GM12891 (cell line): ENCODE data around the gene SPATA33.

Experiments
- PAX5 ChIP-seq: IDR thresholded peaks from 2 replicates; pipeline ENCODE4 v1.6.1; 2011; ENCODE audit warnings: low read length, moderate library complexity, mild to moderate bottlenecking; ENCODE audit not compliant: insufficient read depth, severe bottlenecking
- POLR2A ChIP-seq: IDR thresholded peaks from 2 replicates; pipeline ENCODE4 v1.6.1; 2011; ENCODE audit warnings: low read depth, low read length, control low read depth
- POLR2AphosphoS5 ChIP-seq: IDR thresholded peaks from 2 replicates; pipeline ENCODE4 v1.6.1; 2011; ENCODE audit warnings: low read depth, low read length, control low read depth
- SPI1 ChIP-seq: IDR thresholded peaks from 2 replicates; pipeline ENCODE4 v1.6.1; 2011; ENCODE audit warnings: low read depth, low read length, control low read depth
- TAF1 ChIP-seq: IDR thresholded peaks from 2 replicates; pipeline ENCODE4 v1.6.1; 2011; ENCODE audit warnings: low read depth, low read length, control low read depth

GRCh38 chr16:89707695-89708094, 50.1 kb downstream of the SPATA33 start:
- TF ChIP-seq POLR2A (no peak), POLR2AphosphoS5 (no peak), TAF1 (no peak), PAX5 (no peak), SPI1 (no peak)
